ACHN (cell line): Measurements from ENCODE around the gene TEX14.
A peak's percentile ranks its signal among the peaks of the same experiment; 100 is the strongest.

ENCODE experiments used
- DNase-seq: peaks from one replicate; pipeline ENCODE4 v3.0.0-alpha.2; 2015
- in situ Hi-C: cut with HindIII; loops from 2 replicates; pipeline ENCODE4 v1.10.0; 2017; ENCODE audit warnings: low sequenced_read_pairs, low pct_ligation_motif_present, low pct_unique_long_range_greater_than_20kb

Gene TEX14

DNA sequence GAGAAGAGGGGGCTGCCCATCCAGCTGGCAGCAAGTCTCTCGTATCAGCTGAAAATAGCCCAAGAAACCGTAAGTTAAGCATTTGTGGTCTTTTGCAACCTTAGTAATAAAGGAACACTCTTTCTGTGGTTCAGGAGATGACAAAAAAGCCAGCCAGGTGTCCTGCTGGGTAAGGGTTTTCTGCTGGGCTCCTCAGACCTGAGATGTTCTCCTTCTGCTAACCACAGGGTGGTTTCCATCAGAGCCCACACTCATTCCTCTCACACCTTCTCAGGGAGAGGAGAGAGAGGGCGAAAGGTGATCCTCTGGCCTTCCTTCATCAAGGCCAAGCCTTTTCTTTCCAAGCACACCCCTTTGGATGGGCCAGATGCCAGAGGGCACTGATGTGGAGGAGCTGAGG is 70.7 kb downstream of the TEX14 start:
- DNase-seq = no peak
- in situ Hi-C loops = no loop called here

- in situ Hi-C loops = no loop called here
- no peak for DNase-seq
Observed at GRCh38 chr17:58618336-58618735, 73.5 kb downstream of the TEX14 start.

DNA sequence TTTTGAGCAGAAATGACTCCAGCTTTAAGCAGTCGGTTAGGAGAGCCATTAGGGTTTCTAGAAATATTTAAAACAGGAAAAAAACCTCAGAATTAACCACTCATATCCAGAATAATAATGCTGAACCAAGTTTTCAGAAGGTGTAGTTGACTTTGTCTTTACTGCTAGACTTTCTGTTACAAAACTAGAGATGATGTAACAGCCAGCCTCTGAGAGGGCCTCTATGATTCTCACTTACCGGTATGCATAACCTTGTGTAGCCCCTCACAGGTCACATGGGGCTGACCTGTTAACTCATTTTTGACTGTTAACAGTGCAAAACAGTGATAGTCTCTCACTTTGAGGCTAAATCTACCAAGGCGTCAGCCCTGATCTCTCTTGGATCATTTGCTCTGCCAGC is 74.3 kb downstream of the TEX14 start:
- in situ Hi-C loops = no loop called here
- DNase-seq = no peak

DNA sequence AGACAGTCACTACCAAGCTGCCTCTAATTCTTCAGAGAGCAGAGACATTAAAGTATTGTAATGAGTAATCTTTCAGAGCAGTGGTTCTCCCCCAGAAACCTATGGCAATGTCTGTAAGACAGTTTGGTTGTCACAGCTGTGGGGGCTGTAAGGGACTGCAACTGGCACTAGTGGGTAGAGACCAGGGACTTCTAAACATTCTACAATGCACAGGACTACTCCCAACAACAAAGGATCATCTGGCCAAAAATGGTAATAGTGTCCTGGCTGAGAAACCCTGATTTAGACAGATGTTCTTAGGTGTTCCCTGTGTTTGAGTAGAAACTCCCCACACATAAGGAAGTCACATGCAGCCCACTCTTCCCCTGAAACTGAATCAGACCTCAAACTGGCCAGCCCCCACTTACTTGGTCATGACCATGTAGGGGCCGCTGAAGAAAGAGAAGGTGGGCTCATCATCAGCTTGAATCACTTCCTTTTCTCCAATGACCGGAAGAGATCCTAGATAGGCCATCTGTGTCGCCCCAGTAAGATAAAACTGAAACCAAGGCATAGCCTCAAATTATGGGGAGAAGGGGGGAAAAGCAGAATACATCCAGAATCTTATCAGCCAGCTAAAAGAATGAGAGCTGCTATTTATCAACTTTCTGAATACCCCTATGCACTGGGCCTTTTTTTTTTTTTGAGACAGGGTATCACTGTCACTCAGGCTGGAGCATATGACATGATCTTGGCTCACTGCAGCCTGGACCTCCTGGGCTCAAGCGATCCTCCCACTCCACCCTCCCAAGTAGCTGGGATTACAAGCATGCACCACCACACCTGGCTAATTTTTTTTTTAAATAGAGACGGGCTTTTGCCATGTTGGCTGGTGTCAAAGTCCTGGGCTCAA is 75.8 kb downstream of the TEX14 start:
- in situ Hi-C loops = no loop called here

DNA sequence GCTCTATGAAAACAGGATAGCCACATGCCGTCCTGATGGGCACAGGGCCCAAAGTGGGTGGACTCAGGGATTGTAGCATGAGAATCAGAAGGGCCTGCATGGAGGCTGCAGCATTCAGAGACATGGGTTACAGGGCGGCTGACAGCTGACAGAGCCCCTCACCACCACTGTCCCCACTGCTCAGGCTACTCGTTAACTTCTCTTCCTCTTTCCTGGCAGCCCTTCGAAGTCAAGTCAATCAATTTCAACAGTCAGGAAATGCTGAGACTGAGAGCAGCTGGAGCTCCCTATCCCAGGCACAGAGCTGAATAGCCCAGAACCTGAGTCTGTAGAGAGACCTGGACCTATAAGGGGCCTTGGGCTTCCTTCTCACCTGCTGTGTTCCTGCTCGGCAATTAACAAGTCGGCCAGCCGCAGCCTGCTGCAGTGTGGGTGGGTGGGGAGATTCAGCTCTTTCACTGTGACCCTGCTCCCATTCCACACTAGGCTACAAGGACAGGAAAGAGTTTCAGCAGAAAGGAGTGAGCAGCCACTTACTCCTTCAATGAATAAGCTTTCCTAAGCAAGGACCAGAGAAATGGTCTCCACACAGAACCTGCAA is 76.9 kb downstream of the TEX14 start:
- DNase-seq = no peak
- in situ Hi-C loops = no loop called here

More for the DNA sequence above, 75.8 kb downstream of the TEX14 start:
- DNase-seq = no peak

- no peak for DNase-seq
- in situ Hi-C loops = no loop called here
Observed at GRCh38 chr17:58611331-58611730, 80.5 kb downstream of the TEX14 start.

GRCh38 chr17:58606934-58607333 is 84.9 kb downstream of the TEX14 start:
- in situ Hi-C loops = no loop called here
- DNase-seq = no peak

- in situ Hi-C loops = no loop called here
Observed at GRCh38 chr17:58605986-58606385, 85.9 kb downstream of the TEX14 start.

DNA sequence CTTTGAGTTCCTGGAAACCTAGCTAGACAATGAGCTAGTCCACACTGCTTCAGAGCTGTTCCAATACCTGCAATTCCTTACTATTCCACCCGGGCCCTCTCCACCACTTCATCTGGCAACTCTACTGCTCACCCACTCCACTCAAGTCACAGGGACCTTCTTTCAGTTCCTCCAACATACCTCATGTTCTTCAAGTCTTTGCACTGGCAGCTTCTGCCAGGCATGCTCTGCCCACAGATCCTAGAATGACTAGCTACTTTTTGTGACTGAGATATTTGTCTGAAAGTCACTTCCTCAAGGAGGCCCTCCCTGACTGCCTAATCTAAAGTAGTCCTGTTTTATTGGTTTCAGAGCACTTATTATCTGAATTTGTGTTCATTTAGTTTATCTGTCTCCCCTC is 86.4 kb downstream of the TEX14 start:
- in situ Hi-C loops = no loop called here
- no peak for DNase-seq

More at GRCh38 chr17:58605986-58606385, 85.9 kb downstream of the TEX14 start:
- no peak for DNase-seq

GRCh38 chr17:58601976-58602375 is 89.9 kb downstream of the TEX14 start:
- DNase-seq = no peak
- in situ Hi-C loops = no loop called here

DNA sequence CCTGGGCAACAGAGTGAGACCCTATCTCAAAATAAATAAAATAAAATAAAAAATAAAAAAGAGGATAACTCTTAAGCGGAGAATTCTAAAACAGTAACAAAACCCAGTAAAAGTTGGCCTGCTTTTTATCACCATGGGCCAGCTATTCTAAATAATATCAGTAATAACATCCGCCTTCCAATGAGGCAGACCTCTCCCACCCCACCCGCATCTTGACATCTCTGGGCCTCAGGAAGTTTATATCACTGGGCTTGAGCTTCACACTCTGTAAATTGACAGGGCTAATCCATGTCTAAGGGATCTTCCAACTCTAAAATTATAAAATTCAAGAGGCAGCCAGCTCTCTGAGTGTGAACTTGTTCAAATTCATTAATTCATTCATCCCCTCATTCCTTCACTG is 94.5 kb downstream of the TEX14 start:
- no peak for DNase-seq
- in situ Hi-C loops = no loop called here

DNA sequence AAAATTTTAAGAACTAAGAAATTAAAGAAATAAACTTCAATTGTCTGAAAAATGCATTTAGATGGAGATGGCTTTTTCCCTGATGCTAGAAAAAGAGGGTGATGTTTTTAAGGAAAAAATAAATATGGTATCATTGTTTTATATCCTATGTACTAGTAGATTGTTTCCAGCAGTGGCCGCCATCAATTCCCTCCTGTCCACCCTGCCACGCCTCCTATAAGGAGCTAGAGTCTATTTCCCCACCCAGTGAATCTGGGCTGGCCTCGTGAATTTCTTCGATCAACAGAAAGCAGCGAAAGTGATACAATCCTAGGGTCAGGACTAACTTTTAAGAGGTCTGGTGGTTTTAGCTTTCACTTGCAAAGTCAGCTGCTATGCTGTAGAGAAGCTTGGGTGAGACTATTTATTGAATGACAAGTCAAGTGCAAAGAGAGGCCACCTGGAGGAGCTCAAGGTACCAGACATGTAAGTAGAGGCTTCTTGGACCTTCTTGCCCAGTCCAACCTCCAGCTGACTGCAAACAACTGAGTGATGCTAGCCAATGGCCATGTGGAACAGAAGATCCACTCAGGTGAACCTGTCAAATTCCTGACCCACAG is 96.6 kb downstream of the TEX14 start:
- in situ Hi-C loops = no loop called here
- DNase-seq = peak; percentile 13

DNA sequence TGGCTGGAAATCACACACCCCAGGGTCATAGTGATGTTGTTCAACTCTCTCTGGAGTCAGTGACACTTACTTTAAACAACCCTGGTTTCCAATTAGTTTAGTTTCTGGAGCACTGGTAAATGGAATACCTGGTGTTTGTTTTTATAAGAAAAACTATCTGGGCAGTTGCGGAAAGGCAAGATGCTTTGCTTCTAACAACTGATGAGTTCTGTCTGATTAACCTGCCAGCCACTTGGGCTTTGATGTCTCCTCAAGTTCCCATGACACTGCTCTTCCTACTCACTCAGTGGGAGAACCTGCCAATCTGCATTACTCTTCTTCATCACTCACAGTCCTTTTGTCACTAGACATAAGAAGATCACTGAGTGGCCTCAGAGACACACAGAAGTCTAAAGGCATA is 98.7 kb downstream of the TEX14 start:
- in situ Hi-C loops = no loop called here
- no peak for DNase-seq

- in situ Hi-C loops = no loop called here
Observed at GRCh38 chr17:58591455-58591854, 100.4 kb downstream of the TEX14 start.

DNA sequence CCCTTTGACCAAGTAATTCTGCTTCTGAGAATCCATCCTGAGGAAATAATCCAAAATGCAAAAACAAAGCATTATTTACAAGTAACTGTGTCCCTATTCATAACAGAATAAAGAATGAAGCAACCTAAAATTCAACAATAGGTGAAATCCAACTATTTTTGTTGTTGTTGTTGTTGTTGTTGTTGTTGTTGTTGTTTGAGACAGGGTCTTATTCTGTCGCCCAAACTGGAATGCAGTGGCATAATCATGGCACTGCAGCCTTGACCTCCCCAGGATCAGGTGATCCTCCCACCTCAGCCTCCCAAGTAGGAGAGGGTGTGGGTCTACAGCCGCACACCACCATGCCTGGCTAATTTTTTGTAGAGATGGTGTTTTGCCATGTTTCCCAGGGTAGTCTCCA is 101.5 kb downstream of the TEX14 start:
- in situ Hi-C loops = no loop called here
- DNase-seq = no peak

More at GRCh38 chr17:58591455-58591854, 100.4 kb downstream of the TEX14 start:
- DNase-seq = peak; percentile 10

GRCh38 chr17:58587713-58588117 is 104.1 kb downstream of the TEX14 start:
- in situ Hi-C loops = no loop called here
- peak; percentile 63 for DNase-seq

GRCh38 chr17:58586009-58586644 is 105.7 kb downstream of the TEX14 start:
- no peak for DNase-seq
- in situ Hi-C loops = no loop called here

DNA sequence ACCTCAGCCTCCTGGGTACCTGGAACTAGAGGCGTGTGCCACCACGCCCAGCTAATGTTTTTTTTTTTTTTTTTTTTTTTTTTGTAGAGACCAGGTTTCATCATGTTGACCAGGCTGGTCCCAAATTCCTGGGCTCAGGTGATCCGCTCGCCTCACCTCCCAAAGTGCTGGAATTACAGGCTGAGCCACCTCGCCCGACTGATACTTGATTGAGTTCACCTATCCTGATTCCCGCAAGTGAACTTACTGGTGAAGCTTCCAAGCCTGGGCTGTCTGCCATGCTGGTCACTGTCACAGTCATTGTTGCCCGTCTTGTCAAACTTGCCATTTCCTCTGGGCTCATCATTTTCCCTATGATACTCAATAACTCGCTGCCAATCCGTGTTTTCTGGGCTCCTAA is 106.3 kb downstream of the TEX14 start:
- DNase-seq = no peak
- in situ Hi-C loops = no loop called here

- in situ Hi-C loops = no loop called here
- no peak for DNase-seq
Observed at GRCh38 chr17:58583486-58583885, 108.4 kb downstream of the TEX14 start.
